ENCODE data around the gene ARHGAP24. TPM values are rescaled to one million over a fixed set of nuclear protein-coding genes. Genes with fewer than 3 reads are reported as not detected.
"Not testable (repeated sequence)": the region's sequence is repeated elsewhere in the genome, so short reads cannot be mapped to it uniquely, and the experiment has no call there.

ARHGAP24 gene
- total RNA-seq, 1 experiment from 2014 or later: 2.1 TPM

DNA sequence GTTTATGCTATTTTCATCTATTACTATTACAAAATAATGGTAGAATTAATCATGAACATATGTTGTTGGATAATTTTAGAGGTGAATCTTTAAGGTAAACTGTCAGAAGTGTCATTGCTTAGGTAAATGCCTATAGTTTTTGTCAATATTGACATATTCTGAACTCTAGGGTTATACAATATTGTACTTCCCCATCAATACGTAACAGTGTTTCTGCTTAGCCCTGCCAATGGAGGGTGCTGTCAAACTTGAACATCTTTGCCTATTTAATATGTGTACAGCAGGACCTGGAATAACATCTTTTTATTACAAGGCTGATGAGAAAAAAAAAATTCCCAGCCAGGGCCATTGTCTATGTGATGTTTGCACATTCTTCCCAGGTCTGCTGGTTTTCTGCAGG is 40.8 kb downstream of the ARHGAP24 start:
- Mint-ChIP-seq H3K27me3 (ENCODE audit: low read depth) (no peaks in the 10 kb centered on the region), H3K9me3 (no peaks in the 10 kb centered on the region), H3K36me3 (no peaks in the 10 kb centered on the region), H3K4me3 (no peak overlapping the region), H3K27ac (no peak overlapping the region), H3K4me1 (0 out of 2 replicates have a peak, but pooled peaks cover 1% of the 10 kb centered on the region)
- CTCF ChIA-PET: no interaction called here
- TF ChIP-seq, protein P1, sequence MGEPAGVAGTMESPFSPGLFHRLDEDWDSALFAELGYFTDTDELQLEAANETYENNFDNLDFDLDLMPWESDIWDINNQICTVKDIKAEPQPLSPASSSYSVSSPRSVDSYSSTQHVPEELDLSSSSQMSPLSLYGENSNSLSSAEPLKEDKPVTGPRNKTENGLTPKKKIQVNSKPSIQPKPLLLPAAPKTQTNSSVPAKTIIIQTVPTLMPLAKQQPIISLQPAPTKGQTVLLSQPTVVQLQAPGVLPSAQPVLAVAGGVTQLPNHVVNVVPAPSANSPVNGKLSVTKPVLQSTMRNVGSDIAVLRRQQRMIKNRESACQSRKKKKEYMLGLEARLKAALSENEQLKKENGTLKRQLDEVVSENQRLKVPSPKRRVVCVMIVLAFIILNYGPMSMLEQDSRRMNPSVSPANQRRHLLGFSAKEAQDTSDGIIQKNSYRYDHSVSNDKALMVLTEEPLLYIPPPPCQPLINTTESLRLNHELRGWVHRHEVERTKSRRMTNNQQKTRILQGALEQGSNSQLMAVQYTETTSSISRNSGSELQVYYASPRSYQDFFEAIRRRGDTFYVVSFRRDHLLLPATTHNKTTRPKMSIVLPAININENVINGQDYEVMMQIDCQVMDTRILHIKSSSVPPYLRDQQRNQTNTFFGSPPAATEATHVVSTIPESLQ (CRISPR knock-in tag; IDR thresholded peaks at IDR 0.05): no peak
- no peak for TF ChIP-seq SMAD4 (CRISPR knock-in tag; IDR thresholded peaks at IDR 0.05)
- POLR2A ChIA-PET: no interaction called here
- ATAC-seq (no peak), DNase-seq (ENCODE audit: low spot score) (no peak)

DNA sequence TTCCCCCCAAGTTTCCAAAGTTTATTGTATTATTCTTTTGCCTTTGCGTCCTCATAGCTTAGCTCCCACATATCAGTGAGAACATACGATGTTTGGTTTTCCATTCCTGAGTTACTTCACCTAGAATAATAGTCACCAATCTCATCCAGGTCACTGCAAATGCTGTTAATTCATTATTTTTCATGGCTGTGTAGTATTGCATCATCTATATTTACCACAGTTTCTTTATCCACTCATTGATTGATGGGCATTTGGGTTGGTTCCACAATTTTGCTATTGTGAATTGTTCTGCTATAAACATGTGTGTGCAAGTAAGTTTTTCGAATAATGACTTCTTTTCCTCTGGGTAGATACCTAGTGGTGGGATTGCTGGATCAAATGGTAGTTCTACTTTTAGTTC is 43.6 kb downstream of the ARHGAP24 start:
- CTCF ChIA-PET, H3K4me1 Mint-ChIP-seq: not testable (repeated sequence)

DNA sequence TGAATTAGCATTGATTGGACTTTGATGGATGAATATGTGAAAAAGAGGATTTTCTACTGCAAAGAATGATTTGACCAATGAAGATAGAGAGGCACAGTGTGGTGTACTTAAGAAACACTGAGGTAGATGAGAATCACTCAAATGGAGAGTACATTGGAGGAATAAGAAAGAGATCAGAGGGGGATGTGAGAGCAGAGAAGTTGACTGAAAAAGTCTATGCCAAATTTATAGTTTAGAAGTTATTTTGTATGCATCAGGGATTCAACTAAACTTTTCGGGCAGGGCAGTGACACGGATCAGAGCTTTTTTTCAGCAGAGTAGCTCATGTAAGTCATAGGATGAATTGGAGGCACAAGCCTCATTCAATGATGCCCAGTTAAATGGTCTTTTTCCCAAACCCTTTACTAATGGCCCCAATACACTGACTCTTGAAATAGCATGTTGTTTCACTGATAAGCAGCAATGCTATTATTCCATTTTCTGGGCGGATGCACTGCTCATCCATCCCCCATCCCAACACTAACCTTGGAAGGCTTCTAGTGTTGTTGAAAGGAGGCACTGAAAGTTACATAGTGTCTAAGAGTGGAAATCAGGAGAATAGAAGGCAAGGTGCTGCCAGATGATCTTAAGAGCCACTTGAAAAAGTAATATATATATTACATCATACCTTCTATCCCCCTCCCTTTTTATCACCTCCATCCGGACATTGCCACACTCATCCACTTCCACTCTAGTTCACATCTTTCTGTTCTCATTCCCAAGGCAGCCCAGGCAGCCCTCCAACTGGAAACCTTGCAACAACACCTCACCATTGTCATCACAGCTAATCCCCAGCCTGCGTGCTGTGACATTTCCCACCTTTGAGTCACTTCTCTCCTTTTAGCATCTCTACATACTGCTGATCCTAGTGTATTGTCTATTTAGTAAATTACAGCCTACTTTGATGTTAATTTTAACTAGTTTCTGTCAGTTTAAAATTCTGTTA is 46.1 kb downstream of the ARHGAP24 start:
- Mint-ChIP-seq H3K4me3 (no peak overlapping the region), H3K27ac (no peak overlapping the region), H3K9me3 (no peaks in the 10 kb centered on the region), H3K4me1 (no peaks in the 10 kb centered on the region), H3K36me3 (no peaks in the 10 kb centered on the region), H3K27me3 (ENCODE audit: low read depth) (no peaks in the 10 kb centered on the region)
- ATAC-seq: no peak
- POLR2A ChIA-PET: no interaction called here
- DNase-seq (ENCODE audit: low spot score): no peak
- CTCF ChIA-PET: interaction anchor here (1.1 kb wide), 1 partner anchor 103 kb away, joined by 3 read pairs; no protein-coding TSS in a partner anchor
- TF ChIP-seq SOX15 (CRISPR knock-in tag; IDR thresholded peaks at IDR 0.05): no peak
- no peak for TF ChIP-seq CREM (CRISPR knock-in tag; IDR thresholded peaks at IDR 0.05)
- no peak for TF ChIP-seq ZNF425 (CRISPR knock-in tag; conservative IDR thresholded peaks at IDR 0.05)
- TF ChIP-seq PRDM15 (CRISPR knock-in tag; IDR thresholded peaks at IDR 0.05): no peak
- TF ChIP-seq, protein P2, sequence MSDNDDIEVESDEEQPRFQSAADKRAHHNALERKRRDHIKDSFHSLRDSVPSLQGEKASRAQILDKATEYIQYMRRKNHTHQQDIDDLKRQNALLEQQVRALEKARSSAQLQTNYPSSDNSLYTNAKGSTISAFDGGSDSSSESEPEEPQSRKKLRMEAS (CRISPR knock-in tag; IDR thresholded peaks at IDR 0.05): no peak
- TF ChIP-seq, protein P3, sequence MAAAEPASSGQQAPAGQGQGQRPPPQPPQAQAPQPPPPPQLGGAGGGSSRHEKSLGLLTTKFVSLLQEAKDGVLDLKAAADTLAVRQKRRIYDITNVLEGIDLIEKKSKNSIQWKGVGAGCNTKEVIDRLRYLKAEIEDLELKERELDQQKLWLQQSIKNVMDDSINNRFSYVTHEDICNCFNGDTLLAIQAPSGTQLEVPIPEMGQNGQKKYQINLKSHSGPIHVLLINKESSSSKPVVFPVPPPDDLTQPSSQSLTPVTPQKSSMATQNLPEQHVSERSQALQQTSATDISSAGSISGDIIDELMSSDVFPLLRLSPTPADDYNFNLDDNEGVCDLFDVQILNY (CRISPR knock-in tag; IDR thresholded peaks at IDR 0.05): no peak
- no peak for TF ChIP-seq ZNF512 (CRISPR knock-in tag; IDR thresholded peaks at IDR 0.05; ENCODE audit: borderline replicate concordance)
- TF ChIP-seq PREB (CRISPR knock-in tag; IDR thresholded peaks at IDR 0.05; ENCODE audit: borderline replicate concordance): no peak
- TF ChIP-seq RELA (CRISPR knock-in tag; IDR thresholded peaks at IDR 0.05; ENCODE audit: borderline replicate concordance): no peak
- no peak for TF ChIP-seq SMAD3 (CRISPR knock-in tag; IDR thresholded peaks at IDR 0.05; ENCODE audit: borderline replicate concordance)
- no peak for TF ChIP-seq GABPB1 (CRISPR knock-in tag; IDR thresholded peaks at IDR 0.05)
- TF ChIP-seq ATF1 (CRISPR knock-in tag; IDR thresholded peaks at IDR 0.05): no peak
- TF ChIP-seq, protein P4, sequence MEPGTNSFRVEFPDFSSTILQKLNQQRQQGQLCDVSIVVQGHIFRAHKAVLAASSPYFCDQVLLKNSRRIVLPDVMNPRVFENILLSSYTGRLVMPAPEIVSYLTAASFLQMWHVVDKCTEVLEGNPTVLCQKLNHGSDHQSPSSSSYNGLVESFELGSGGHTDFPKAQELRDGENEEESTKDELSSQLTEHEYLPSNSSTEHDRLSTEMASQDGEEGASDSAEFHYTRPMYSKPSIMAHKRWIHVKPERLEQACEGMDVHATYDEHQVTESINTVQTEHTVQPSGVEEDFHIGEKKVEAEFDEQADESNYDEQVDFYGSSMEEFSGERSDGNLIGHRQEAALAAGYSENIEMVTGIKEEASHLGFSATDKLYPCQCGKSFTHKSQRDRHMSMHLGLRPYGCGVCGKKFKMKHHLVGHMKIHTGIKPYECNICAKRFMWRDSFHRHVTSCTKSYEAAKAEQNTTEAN (CRISPR knock-in tag; IDR thresholded peaks at IDR 0.05): no peak

More for the DNA sequence above, 43.6 kb downstream of the ARHGAP24 start:
- DNase-seq (ENCODE audit: low spot score); POLR2A ChIA-PET; H3K9me3 Mint-ChIP-seq; ATAC-seq; H3K27ac Mint-ChIP-seq; H3K4me3 Mint-ChIP-seq; H3K36me3 Mint-ChIP-seq; H3K27me3 Mint-ChIP-seq (ENCODE audit: low read depth): not testable (repeated sequence)
